A549 treated with AZD2906 at 1 μM for 4 hours (cell line): Measurements from ENCODE around the gene NSMCE3. TPM values are rescaled to one million over a fixed set of nuclear protein-coding genes. Genes with fewer than 3 reads are reported as not detected.

Experiments
- total RNA-seq: library from RNA; stranded (reverse); fragments of 200-300 nt; extraction: Qiagen RNA extraction; gene quantifications from 5 replicates; pipeline ENCODE4 v1.2.3, GENCODE V29; 2022

The NSMCE3 gene
- total RNA-seq, result 14.7 to 16.2 TPM (median 15.0 TPM) in 5 replicates

GRCh38 chr15:29269485-29270168, at the start of gene NSMCE3:
Gene NSMCE3 (minus strand): TSS chr15:29269822. CDS start chr15:29269705, 117 bp downstream.

